DOHH2 (cell line): ENCODE measurements around the gene HORMAD2.

Experiments
- EZH2phosphoT487 ChIP-seq: fragments of 200-600 bp; sonication (generic); IDR thresholded peaks from 2 replicates; pipeline ENCODE4 v1.6.1; 2017; ENCODE audit warnings: borderline replicate concordance, mild to moderate bottlenecking, antibody characterized with exemption, low read length, moderate library complexity, mixed read lengths
- TF ChIP-seq, protein P1 (sequence below): fragments of 200-600 bp; sonication (generic); IDR thresholded peaks from one replicate; pipeline ENCODE4 v1.5.1; 2014; ENCODE audit warnings: antibody characterized with exemption, mild to moderate bottlenecking, low read depth, low read length; ENCODE audit not compliant: poor library complexity, severe bottlenecking

DNA sequence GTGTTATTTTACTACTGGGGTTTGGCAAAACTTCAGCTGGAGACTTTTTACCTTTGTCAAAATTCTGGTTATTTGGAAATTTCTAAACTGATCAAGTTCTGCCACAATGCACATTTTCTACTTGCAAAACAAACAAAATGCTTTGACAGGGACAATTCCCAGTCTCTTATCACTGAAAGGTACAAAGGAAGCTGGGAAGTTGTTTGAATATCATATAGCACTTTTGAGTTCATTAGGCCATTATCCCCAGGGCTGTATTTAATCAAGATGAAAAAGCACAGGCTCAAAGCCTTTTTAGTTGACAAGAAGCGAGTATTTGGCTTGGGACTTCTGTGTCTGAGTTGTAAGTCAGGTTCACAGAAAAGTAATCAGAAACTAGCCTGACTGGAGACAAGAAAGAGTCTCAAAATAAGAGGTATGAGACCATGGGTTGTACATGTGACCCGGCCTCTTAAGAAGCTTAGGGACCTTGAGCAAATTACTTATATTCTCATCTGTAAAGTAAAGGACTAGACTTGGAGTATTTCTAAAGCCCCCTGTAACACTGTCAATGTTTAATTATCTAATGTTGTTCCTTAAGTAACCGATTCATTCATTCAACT lies 2.9 kb upstream of the HORMAD2 start:
- TF ChIP-seq, protein P1, sequence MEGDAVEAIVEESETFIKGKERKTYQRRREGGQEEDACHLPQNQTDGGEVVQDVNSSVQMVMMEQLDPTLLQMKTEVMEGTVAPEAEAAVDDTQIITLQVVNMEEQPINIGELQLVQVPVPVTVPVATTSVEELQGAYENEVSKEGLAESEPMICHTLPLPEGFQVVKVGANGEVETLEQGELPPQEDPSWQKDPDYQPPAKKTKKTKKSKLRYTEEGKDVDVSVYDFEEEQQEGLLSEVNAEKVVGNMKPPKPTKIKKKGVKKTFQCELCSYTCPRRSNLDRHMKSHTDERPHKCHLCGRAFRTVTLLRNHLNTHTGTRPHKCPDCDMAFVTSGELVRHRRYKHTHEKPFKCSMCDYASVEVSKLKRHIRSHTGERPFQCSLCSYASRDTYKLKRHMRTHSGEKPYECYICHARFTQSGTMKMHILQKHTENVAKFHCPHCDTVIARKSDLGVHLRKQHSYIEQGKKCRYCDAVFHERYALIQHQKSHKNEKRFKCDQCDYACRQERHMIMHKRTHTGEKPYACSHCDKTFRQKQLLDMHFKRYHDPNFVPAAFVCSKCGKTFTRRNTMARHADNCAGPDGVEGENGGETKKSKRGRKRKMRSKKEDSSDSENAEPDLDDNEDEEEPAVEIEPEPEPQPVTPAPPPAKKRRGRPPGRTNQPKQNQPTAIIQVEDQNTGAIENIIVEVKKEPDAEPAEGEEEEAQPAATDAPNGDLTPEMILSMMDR = no peak
- TF ChIP-seq EZH2phosphoT487 = no peak
